C4-2B (cell line): ENCODE data around the gene CDC42BPA.
"Not testable (repeated sequence)": the region's sequence is repeated elsewhere in the genome, so short reads cannot be mapped to it uniquely, and the experiment has no call there.

Source experiments
- CTCF ChIP-seq: fragments of 450-650 bp; conservative IDR thresholded peaks from 2 replicates; pipeline ENCODE4 v1.5.1; 2017; ENCODE audit warnings: mild to moderate bottlenecking
- ZFX ChIP-seq: fragments of 450-650 bp; IDR thresholded peaks from 2 replicates; pipeline ENCODE4 v1.6.1; 2017

- not testable (repeated sequence) for TF ChIP-seq CTCF, ZFX
Measured at GRCh38 chr1:226999579-226999978, 318.7 kb downstream of the CDC42BPA start.
